Activated naive CD4-positive, alpha-beta T cell treated with anti-CD3 and anti-CD28 coated beads, Interleukin-2, amount 10 ng/mL, durations not matched to agents 7 days and 5 days (primary cell): ENCODE measurements around the gene RASAL1.
A peak's percentile ranks its signal among the peaks of the same experiment; 100 is the strongest.

ENCODE experiments used
- CTCF ChIA-PET: fragments of 350-600 bp; sonication (Branson Sonifier 250); formaldehyde crosslinking; loops from one replicate; lab custom pipeline; 2021; ENCODE audit warnings: antibody characterized with exemption; lab: Charles Lee
- DNase-seq: peaks from one replicate; pipeline ENCODE4 v3.0.0-alpha.2; 2020
- H3K27ac Mint-ChIP-seq: one replicate; pipeline ENCODE4 v1.8.0; 2021; ENCODE audit warnings: mild to moderate bottlenecking, moderate library complexity, mixed read lengths
- H3K27me3 Mint-ChIP-seq: one replicate; pipeline ENCODE4 v1.8.0; 2021; ENCODE audit warnings: mild to moderate bottlenecking, mixed read lengths
- H3K36me3 Mint-ChIP-seq: one replicate; pipeline ENCODE4 v1.8.0; 2021; ENCODE audit warnings: mixed read lengths
- H3K4me1 Mint-ChIP-seq: one replicate; pipeline ENCODE4 v1.8.0; 2021; ENCODE audit warnings: mixed read lengths
- H3K4me3 Mint-ChIP-seq: one replicate; pipeline ENCODE4 v1.8.0; 2021; ENCODE audit warnings: mild to moderate bottlenecking, moderate library complexity, mixed read lengths
- H3K9me3 Mint-ChIP-seq: one replicate; pipeline ENCODE4 v1.8.0; 2021; ENCODE audit warnings: mixed read lengths

Gene RASAL1

DNA sequence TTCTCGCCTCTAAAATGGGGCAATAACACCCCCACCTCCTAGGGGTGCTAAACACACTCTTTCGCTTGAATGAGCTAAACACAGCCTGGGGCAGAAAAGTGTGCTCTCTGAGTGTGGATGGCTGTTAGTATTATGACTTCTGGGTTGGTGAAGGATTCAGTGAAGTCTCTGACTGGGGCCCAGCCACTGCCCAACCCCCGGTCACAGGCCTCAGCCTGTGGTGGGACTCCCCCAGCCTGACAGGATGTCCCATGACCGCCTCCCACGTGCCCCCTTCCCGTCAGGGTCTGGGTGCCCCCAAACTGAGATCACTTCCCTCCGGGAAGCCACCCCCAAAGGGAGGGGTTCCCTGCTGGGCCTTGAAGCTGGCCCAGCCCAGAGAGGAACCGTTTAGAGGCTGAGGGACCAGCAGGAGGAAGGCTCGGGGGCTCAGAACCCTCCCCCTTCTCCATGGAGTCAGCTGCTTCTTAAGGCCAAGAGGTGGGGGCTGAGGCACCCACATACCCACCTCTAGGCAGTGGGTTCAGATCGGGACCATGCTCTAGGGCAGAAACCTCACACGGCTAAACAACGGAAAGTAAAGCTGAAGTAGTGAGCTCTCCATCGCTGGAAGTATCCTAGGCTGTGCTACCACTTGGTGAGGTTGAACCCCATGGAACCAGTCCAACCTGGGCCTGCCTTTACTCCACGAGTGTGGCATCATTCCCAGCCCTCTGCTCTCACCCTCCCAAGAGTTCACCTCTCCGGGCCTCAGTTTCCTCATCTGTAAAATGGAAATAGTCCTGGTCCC lies 65.2 kb downstream of the RASAL1 start:
- no peaks in the 10 kb centered on the region for H3K9me3 Mint-ChIP-seq
- no peaks in the 10 kb centered on the region for H3K36me3 Mint-ChIP-seq
- H3K27me3 Mint-ChIP-seq = no peaks in the 10 kb centered on the region
- DNase-seq = peak; percentile 28
- H3K27ac Mint-ChIP-seq = no peak overlapping the region
- no peak overlapping the region for H3K4me3 Mint-ChIP-seq
- CTCF ChIA-PET = interaction anchor here (0.6 to 1.9 kb wide), 5 partner anchors 22 to 821 kb away, joined by 3 to 6 read pairs (median 3); no protein-coding TSS in a partner anchor
- peaks cover 9% of the 10 kb centered on the region for H3K4me1 Mint-ChIP-seq

- DNase-seq = no peak
- Mint-ChIP-seq H3K36me3 (no peaks in the 10 kb centered on the region), H3K4me3 (no peak overlapping the region), H3K4me1 (peaks cover 9% of the 10 kb centered on the region), H3K27ac (no peak overlapping the region), H3K9me3 (no peaks in the 10 kb centered on the region), H3K27me3 (no peaks in the 10 kb centered on the region)
- CTCF ChIA-PET = interaction anchor here (0.6 to 1.9 kb wide), 2 partner anchors 27 to 105 kb away, joined by 3 to 6 read pairs; no protein-coding TSS in a partner anchor
Measured at GRCh38 chr12:113069751-113070116, 65.8 kb downstream of the RASAL1 start.

DNA sequence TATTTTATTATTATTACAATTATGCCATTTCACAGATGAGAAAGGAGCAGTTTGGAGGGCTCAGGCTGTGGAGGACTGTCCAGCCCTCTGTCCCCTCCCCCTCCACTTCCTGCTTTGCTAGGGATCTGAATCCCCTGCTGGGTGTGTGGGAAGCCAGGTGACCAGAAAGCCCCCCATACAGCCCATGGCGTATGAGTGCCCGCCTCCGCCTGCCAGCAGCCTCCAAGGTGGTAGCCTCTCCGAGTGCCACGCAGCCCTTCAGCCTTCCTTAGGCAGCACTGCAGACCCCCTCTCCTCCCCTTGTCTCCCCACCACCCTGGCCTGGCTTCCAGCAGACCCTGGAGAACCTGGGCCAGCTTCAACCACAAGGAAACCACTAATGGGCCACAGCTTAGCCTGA lies 66.4 kb downstream of the RASAL1 start:
- DNase-seq = no peak
- H3K9me3 Mint-ChIP-seq = no peaks in the 10 kb centered on the region
- H3K36me3 Mint-ChIP-seq = no peaks in the 10 kb centered on the region
- H3K27me3 Mint-ChIP-seq = no peaks in the 10 kb centered on the region
- H3K4me3 Mint-ChIP-seq = no peak overlapping the region
- peaks cover 9% of the 10 kb centered on the region for H3K4me1 Mint-ChIP-seq
- H3K27ac Mint-ChIP-seq = no peak overlapping the region
- CTCF ChIA-PET = interaction anchor here (0.6 kb wide), 1 partner anchor 27 kb away, joined by 3 read pairs; no protein-coding TSS in a partner anchor

DNA sequence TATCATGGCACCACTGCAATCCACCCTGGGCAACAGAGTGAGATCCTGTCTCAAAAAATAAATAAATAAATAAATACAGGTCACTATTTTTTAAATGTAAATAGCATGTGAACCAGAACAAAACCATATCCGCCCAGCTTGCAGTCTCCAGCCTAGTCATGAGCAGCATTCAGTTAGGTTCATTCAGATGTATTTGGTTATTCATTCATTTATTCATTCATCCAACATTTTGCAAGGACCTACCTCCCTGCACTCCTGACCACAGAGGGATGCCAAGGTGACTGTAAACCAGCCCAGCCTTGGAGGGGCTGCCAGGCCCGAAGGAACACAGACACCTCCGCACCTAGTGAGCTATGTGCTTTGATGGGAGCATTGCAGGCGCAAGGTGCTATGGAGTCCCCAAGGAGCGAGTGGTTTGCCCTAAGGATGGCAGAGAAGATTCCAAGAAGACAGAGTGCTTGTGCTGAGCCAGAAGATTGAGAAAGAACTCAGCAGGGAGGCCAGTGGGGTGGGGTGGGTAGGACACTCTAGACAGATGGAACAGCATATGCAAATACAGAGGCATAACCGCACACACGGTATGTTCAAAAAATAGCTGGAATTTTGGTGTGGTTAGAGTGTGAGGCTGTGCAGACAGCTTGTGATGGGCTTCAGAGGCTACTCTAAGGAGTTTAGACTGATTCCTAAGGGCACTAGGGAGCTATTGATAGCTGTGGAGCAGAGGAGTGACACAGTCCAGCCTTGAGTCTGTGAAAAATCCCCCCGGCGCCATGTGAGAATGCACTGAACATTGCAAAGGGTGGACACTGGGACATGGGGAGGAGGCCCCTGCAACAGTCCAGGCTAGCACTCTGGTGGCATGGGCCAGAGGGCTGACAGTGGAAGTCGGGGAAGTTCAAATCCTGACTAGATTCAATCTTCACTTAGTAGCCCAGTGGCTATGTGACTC lies 67.3 kb downstream of the RASAL1 start:
- H3K27ac Mint-ChIP-seq = no peak overlapping the region
- no peak for DNase-seq
- CTCF ChIA-PET = interaction anchor here (2.0 kb wide), 1 partner anchor 20 kb away, joined by 6 read pairs; no protein-coding TSS in a partner anchor
- H3K4me3 Mint-ChIP-seq = no peak overlapping the region
- peaks cover 3% of the 10 kb centered on the region for H3K27me3 Mint-ChIP-seq
- no peaks in the 10 kb centered on the region for H3K36me3 Mint-ChIP-seq
- H3K4me1 Mint-ChIP-seq = peaks cover 9% of the 10 kb centered on the region
- H3K9me3 Mint-ChIP-seq = no peaks in the 10 kb centered on the region

- Mint-ChIP-seq H3K27ac (no peak overlapping the region), H3K9me3 (no peaks in the 10 kb centered on the region), H3K4me1 (peaks cover 9% of the 10 kb centered on the region), H3K4me3 (no peak overlapping the region), H3K27me3 (peaks cover 5% of the 10 kb centered on the region), H3K36me3 (no peaks in the 10 kb centered on the region)
- no peak for DNase-seq
- CTCF ChIA-PET = interaction anchor here (2.0 kb wide), 1 partner anchor 18 kb away, joined by 6 read pairs; no protein-coding TSS in a partner anchor
Measured at GRCh38 chr12:113066813-113067400, 68.7 kb downstream of the RASAL1 start.

DNA sequence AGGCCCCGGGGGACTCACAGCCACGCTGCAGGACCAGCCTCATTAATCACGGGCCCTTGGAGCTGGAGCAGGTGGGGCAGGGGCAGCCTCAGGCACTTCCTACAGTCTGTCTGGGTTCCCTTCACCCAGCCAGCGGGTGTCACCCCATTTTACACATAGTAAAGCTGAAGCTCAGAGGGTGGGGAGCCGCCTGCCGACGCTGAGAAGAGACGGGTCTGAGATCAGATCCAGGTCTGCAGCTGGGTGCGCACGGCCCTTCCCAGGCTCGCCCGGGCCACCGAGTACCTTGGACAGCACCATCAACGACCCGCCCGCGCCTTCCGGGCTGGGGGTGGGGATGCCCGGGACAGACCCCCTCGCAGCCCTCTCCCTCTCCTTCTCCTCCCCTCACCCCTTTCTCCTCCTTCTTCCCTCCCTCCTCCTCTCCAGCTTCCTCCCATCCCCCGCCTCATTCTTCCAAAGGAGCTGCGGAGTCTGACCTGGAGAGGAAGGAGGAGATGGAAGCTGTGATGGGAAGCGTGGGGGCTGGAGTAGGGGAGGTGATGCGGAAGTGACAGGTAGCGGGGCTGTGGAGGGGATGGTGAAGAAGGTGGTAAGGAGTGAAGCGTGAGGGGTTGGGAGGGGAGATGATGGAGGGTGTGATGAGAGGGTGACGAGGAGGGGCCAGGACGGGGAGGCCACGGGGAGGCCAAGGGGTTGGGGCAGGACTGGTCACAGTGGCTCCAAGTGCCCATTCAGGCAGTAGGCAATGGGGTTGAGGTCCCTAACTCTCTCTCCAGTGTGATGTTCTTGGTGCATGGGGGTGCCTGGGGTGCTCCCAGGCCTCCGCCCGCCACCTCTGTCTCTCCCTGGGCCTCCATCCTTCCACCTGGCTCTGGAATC lies 70.2 kb downstream of the RASAL1 start:
- CTCF ChIA-PET = no interaction called here
- H3K9me3 Mint-ChIP-seq = no peaks in the 10 kb centered on the region
- H3K4me3 Mint-ChIP-seq = no peak overlapping the region
- no peak for DNase-seq
- no peak overlapping the region for H3K27ac Mint-ChIP-seq
- H3K27me3 Mint-ChIP-seq = peaks cover 5% of the 10 kb centered on the region
- no peaks in the 10 kb centered on the region for H3K36me3 Mint-ChIP-seq
- H3K4me1 Mint-ChIP-seq = peaks cover 5% of the 10 kb centered on the region

- Mint-ChIP-seq H3K27me3 (peaks cover 5% of the 10 kb centered on the region), H3K9me3 (no peaks in the 10 kb centered on the region), H3K27ac (no peak overlapping the region), H3K4me1 (no peaks in the 10 kb centered on the region), H3K36me3 (no peaks in the 10 kb centered on the region), H3K4me3 (no peak overlapping the region)
- no peak for DNase-seq
- CTCF ChIA-PET = interaction anchor here (0.9 to 1.0 kb wide), 2 partner anchors 16 to 109 kb away, joined by 3 read pairs; no protein-coding TSS in a partner anchor
Measured at GRCh38 chr12:113064395-113065125, 71.0 kb downstream of the RASAL1 start.

DNA sequence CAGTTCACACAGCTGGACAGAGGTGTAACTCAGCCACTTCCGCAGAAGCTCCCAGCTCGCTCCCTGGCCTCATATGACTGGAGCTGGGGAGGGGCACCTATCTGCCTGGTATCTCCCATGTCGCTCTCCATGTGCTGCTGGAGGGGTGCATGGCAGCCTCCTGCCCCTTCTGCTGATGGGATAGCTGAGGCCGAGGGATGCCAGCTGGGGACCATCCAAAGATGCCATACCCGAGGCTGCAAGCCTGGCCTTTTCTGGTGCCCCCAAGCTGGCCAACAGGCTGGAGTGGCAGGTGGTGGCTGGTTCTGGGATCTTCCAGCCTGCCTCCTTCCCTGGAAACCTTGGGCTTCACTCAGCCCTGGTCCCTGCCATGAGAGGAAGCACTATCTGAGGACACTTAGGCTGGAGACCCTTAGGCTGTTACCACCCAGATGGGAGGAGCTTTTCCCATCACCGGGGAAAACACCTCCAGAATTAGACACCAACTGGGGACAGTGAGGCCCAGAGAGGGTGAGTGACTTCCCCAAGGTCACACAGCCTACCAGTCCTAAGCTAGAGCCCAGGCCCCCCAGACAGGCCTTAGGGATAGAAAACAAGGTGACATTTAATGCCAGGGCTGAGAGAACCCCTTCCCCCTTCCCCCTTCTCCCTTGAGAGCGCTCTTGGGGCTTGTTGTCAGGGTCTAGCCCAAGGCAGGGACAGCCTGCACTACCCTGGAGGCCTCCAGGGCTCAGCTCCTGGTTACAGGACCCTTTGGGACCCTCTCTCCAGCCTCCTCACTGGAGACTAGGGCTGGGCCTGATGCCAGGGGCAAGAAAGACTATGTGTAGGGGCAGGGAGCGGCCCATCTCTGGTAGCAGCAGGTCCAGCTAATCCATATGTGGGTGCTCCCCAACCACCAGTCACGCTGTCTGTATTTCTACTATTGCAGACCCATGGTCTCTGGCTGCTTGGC lies 71.9 kb downstream of the RASAL1 start:
- no peak for DNase-seq
- no peaks in the 10 kb centered on the region for H3K9me3 Mint-ChIP-seq
- H3K27me3 Mint-ChIP-seq = peaks cover 5% of the 10 kb centered on the region
- H3K36me3 Mint-ChIP-seq = no peaks in the 10 kb centered on the region
- CTCF ChIA-PET = interaction anchor here (0.9 to 1.2 kb wide), 3 partner anchors 16 to 110 kb away, joined by 3 to 5 read pairs (median 3); no protein-coding TSS in a partner anchor
- no peak overlapping the region for H3K4me3 Mint-ChIP-seq
- H3K27ac Mint-ChIP-seq = no peak overlapping the region
- no peaks in the 10 kb centered on the region for H3K4me1 Mint-ChIP-seq

- Mint-ChIP-seq H3K27me3 (peaks cover 13% of the 10 kb centered on the region), H3K36me3 (no peaks in the 10 kb centered on the region), H3K4me1 (no peaks in the 10 kb centered on the region), H3K4me3 (no peak overlapping the region), H3K9me3 (no peaks in the 10 kb centered on the region), H3K27ac (no peak overlapping the region)
- CTCF ChIA-PET = interaction anchor here (1.2 kb wide), 2 partner anchors 14 to 35 kb away, joined by 3 to 5 read pairs; no protein-coding TSS in a partner anchor
- DNase-seq = no peak
Measured at GRCh38 chr12:113062502-113063395, 72.8 kb downstream of the RASAL1 start.

GRCh38 chr12:113061061-113061694 lies 74.4 kb downstream of the RASAL1 start:
- no peak overlapping the region for H3K4me3 Mint-ChIP-seq
- CTCF ChIA-PET = no interaction called here

More at GRCh38 chr12:113061061-113061694, 74.4 kb downstream of the RASAL1 start:
- DNase-seq = no peak
- H3K27me3 Mint-ChIP-seq = peaks cover 25% of the 10 kb centered on the region
- H3K9me3 Mint-ChIP-seq = no peaks in the 10 kb centered on the region
- H3K27ac Mint-ChIP-seq = no peak overlapping the region
- H3K4me1 Mint-ChIP-seq = peaks cover 3% of the 10 kb centered on the region
- H3K36me3 Mint-ChIP-seq = no peaks in the 10 kb centered on the region
